ENCODE results near the gene PLXNA2. TPM values are rescaled to one million over a fixed set of nuclear protein-coding genes. Genes with fewer than 3 reads are reported as not detected.
A peak's percentile ranks its signal among the peaks of the same experiment; 100 is the strongest.

PLXNA2 gene
- total RNA-seq, 1 experiment from 2014 or later = 0.06 TPM

GRCh38 chr1:208139434-208140045, 104.6 kb downstream of the PLXNA2 start:
- H3K4me3 ChIP-seq (ENCODE audit: low read depth, low read length, poor library complexity, severe bottlenecking) = no peak overlapping the region
- H3K9me3 ChIP-seq (ENCODE audit: low read depth, low read length, poor library complexity, severe bottlenecking) = no peaks in the 10 kb centered on the region
- H3K27me3 ChIP-seq (replicated peaks; ENCODE audit: insufficient read depth, low read depth, low read length, poor library complexity) = no peaks in the 10 kb centered on the region
- intact Hi-C loops (cut with micrococcal nuclease; ENCODE audit: unreplicated experiment) = no loop called here
- no peak overlapping the region for H3K27ac ChIP-seq (ENCODE audit: low read depth, low read length, poor library complexity, severe bottlenecking)
- ChIA-PET POLR2A (ENCODE audit: low non-redundant PET) (no interaction called here), CTCF (interaction anchor here (1.1 kb wide), 1 partner anchor 8 kb away, joined by 4 read pairs; no protein-coding TSS in a partner anchor)
- no TSS peak for BruUV-seq (replicated peaks)
- DNase-seq (ENCODE audit: low spot score) = no peak
- TF ChIP-seq CTCF (conservative IDR thresholded peaks at IDR 0.05; ENCODE audit: low read depth, low read length) (no peak), EZH2 (IDR thresholded peaks at IDR 0.05; ENCODE audit: borderline replicate concordance, low read depth, low read length, poor library complexity, severe bottlenecking) (no peak)
- no peaks in the 10 kb centered on the region for H3K4me1 ChIP-seq (ENCODE audit: insufficient read depth, low read length, poor library complexity, severe bottlenecking)
- no peaks in the 10 kb centered on the region for H3K36me3 ChIP-seq (ENCODE audit: insufficient read depth, low read length, poor library complexity, severe bottlenecking)

GRCh38 chr1:208137193-208137592, 107.0 kb downstream of the PLXNA2 start:
- TF ChIP-seq EZH2 (IDR thresholded peaks at IDR 0.05; ENCODE audit: borderline replicate concordance, low read depth, low read length, poor library complexity, severe bottlenecking) (no peak), CTCF (conservative IDR thresholded peaks at IDR 0.05; ENCODE audit: low read depth, low read length) (no peak)
- Histone ChIP-seq H3K27me3 (replicated peaks; ENCODE audit: insufficient read depth, low read depth, low read length, poor library complexity) (no peaks in the 10 kb centered on the region), H3K4me3 (ENCODE audit: low read depth, low read length, poor library complexity, severe bottlenecking) (no peak overlapping the region), H3K27ac (ENCODE audit: low read depth, low read length, poor library complexity, severe bottlenecking) (no peak overlapping the region), H3K36me3 (ENCODE audit: insufficient read depth, low read length, poor library complexity, severe bottlenecking) (no peaks in the 10 kb centered on the region), H3K9me3 (ENCODE audit: low read depth, low read length, poor library complexity, severe bottlenecking) (no peaks in the 10 kb centered on the region), H3K4me1 (ENCODE audit: insufficient read depth, low read length, poor library complexity, severe bottlenecking) (no peaks in the 10 kb centered on the region)
- no TSS peak for BruUV-seq (replicated peaks)
- DNase-seq (ENCODE audit: low spot score) = peak; percentile 18
- ChIA-PET CTCF (no interaction called here), POLR2A (ENCODE audit: low non-redundant PET) (no interaction called here)
- intact Hi-C loops (cut with micrococcal nuclease; ENCODE audit: unreplicated experiment) = no loop called here

- Histone ChIP-seq H3K4me3 (ENCODE audit: low read depth, low read length, poor library complexity, severe bottlenecking) (no peak overlapping the region), H3K9me3 (ENCODE audit: low read depth, low read length, poor library complexity, severe bottlenecking) (no peaks in the 10 kb centered on the region), H3K4me1 (ENCODE audit: insufficient read depth, low read length, poor library complexity, severe bottlenecking) (no peaks in the 10 kb centered on the region), H3K27me3 (replicated peaks; ENCODE audit: insufficient read depth, low read depth, low read length, poor library complexity) (no peaks in the 10 kb centered on the region), H3K27ac (ENCODE audit: low read depth, low read length, poor library complexity, severe bottlenecking) (no peak overlapping the region), H3K36me3 (ENCODE audit: insufficient read depth, low read length, poor library complexity, severe bottlenecking) (no peaks in the 10 kb centered on the region)
- intact Hi-C loops (cut with micrococcal nuclease; ENCODE audit: unreplicated experiment) = no loop called here
- ChIA-PET CTCF (no interaction called here), POLR2A (ENCODE audit: low non-redundant PET) (no interaction called here)
- TF ChIP-seq EZH2 (IDR thresholded peaks at IDR 0.05; ENCODE audit: borderline replicate concordance, low read depth, low read length, poor library complexity, severe bottlenecking) = no peak
- TF ChIP-seq CTCF (conservative IDR thresholded peaks at IDR 0.05; ENCODE audit: low read depth, low read length) = no peak
- no peak for DNase-seq (ENCODE audit: low spot score)
- BruUV-seq (replicated peaks) = no TSS peak
Measured at GRCh38 chr1:208136459-208137182, 107.6 kb downstream of the PLXNA2 start.
